ENCODE data around the gene LSR.

Gene LSR

DNA sequence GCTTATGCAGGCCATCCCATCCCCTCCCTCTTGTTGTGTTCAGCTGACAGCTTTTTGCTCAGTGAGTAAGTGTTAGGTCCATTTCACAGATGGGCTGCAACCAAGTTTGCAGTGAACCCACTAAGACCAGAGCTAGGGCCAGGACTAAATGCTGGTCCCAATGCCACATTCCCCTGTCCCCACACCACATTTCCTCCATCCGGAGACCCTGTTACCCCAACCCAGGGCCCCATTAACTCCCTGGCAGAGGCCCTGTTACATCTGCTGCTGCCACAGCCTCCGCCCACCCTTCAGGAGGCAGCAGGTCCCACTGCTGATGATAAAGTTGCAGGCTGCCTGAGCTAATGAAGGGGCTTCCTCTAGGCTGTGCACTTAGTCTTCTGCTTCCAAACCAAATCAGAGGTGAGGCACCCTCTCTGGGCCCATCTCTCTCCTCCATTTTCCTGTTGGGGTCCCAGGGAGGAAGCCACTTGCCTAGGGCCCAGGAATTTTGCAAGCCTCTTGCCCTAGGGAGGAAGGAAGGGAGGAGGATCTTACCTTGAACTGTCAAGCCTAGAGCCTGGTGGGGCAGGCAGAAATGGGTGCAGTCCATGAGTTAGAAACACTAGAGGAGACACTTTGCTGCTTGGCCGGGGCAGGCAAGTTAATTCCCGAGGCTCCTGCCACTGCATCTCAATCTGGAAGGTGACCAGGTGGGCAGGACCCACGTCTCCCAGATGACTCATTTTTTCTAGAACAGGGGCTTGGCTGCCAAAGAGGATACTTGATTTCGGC lies 16.5 kb downstream of the LSR start:
- Histone ChIP-seq H3K27me3 (replicated peaks) (no peaks in the 10 kb centered on the region), H3K36me3 (replicated peaks) (no peaks in the 10 kb centered on the region), H3K27ac (no peak overlapping the region), H3K4me3 (ENCODE audit: low read depth, low read length) (no peak overlapping the region)
- no peak for TF ChIP-seq CTCF (IDR thresholded peaks at IDR 0.05; ENCODE audit: low read depth, low read length, missing control alignments)
- in situ Hi-C loops (cut with HindIII; ENCODE audit: low pct_ligation_motif_present, low sequenced_read_pairs), result no loop called here
- DNase-seq, result no peak

- Histone ChIP-seq H3K36me3 (replicated peaks) (peaks cover 5% of the 10 kb centered on the region), H3K27ac (no peak overlapping the region), H3K27me3 (replicated peaks) (no peaks in the 10 kb centered on the region), H3K4me3 (ENCODE audit: low read depth, low read length) (no peak overlapping the region)
- in situ Hi-C loops (cut with HindIII; ENCODE audit: low pct_ligation_motif_present, low sequenced_read_pairs), result no loop called here
- TF ChIP-seq CTCF (IDR thresholded peaks at IDR 0.05; ENCODE audit: low read depth, low read length, missing control alignments), result no peak
- no peak for DNase-seq
Observed at GRCh38 chr19:35265900-35266519, 17.2 kb downstream of the LSR start.

GRCh38 chr19:35266520-35267352 lies 17.9 kb downstream of the LSR start:
- peak overlapping the region; percentile 78 for H3K27ac ChIP-seq
- DNase-seq, result no peak
- no peaks in the 10 kb centered on the region for H3K27me3 ChIP-seq (replicated peaks)
- in situ Hi-C loops (cut with HindIII; ENCODE audit: low pct_ligation_motif_present, low sequenced_read_pairs), result no loop called here
- peaks cover 13% of the 10 kb centered on the region for H3K36me3 ChIP-seq (replicated peaks)
- peak overlapping the region; percentile 84 for H3K4me3 ChIP-seq (ENCODE audit: low read depth, low read length)
- no peak for TF ChIP-seq CTCF (IDR thresholded peaks at IDR 0.05; ENCODE audit: low read depth, low read length, missing control alignments)

DNA sequence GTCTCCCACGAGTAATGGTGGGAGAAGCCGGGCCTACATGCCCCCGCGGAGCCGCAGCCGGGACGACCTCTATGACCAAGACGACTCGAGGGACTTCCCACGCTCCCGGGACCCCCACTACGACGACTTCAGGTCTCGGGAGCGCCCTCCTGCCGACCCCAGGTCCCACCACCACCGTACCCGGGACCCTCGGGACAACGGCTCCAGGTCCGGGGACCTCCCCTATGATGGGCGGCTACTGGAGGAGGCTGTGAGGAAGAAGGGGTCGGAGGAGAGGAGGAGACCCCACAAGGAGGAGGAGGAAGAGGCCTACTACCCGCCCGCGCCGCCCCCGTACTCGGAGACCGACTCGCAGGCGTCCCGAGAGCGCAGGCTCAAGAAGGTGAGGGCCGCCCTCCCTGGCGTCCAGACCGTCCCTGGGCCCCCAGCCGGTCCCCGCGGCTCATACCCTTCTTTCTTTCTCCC lies 18.6 kb downstream of the LSR start:
- Histone ChIP-seq H3K27ac (peak overlapping the region; percentile 78), H3K27me3 (replicated peaks) (no peaks in the 10 kb centered on the region), H3K4me3 (ENCODE audit: low read depth, low read length) (peak overlapping the region; percentile 84), H3K36me3 (replicated peaks) (peaks cover 16% of the 10 kb centered on the region)
- in situ Hi-C loops (cut with HindIII; ENCODE audit: low pct_ligation_motif_present, low sequenced_read_pairs), result no loop called here
- TF ChIP-seq CTCF (IDR thresholded peaks at IDR 0.05; ENCODE audit: low read depth, low read length, missing control alignments), result no peak
- no peak for DNase-seq

DNA sequence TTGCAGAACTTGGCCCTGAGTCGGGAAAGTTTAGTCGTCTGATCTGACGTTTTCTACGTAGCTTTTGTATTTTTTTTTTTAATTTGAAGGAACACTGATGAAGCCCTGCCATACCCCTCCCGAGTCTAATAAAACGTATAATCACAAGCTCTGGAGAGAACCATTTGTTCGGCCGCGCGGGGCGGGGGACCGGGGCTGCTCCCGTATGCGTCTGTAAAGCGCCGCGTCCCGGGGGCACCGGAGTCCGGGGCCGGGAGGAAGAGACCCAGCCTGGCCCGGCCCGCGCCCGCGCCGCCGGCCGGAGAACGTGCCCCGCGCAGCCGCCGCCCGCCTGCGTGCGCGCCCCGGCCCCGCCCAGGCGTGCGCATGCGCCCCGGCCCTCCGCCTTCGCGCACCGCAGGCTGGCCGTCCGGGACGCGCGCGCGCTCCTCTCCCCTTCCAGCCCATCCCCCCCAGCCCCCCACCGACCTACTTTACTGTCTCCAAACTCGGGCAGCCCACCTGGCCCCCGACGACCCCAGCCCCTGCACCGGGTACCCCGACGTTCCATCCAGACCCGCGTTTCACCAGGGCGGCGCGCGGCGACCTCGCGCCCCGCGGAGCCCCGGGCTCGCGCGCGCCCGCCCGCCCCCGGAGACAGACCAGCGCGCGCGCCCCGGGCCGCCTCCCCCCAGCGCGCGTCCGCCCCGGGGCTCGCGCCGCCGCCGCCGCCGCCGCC lies 19.2 kb downstream of the LSR start:
- in situ Hi-C loops (cut with HindIII; ENCODE audit: low pct_ligation_motif_present, low sequenced_read_pairs), result no loop called here
- Histone ChIP-seq H3K36me3 (replicated peaks) (peaks cover 16% of the 10 kb centered on the region), H3K27ac (peak overlapping the region; percentile 78), H3K4me3 (ENCODE audit: low read depth, low read length) (peak overlapping the region; percentile 84), H3K27me3 (replicated peaks) (no peaks in the 10 kb centered on the region)
- peak; percentile 11 for DNase-seq
- no peak for TF ChIP-seq CTCF (IDR thresholded peaks at IDR 0.05; ENCODE audit: low read depth, low read length, missing control alignments)
